Measurements from ENCODE around the gene LRP1B. TPM values are rescaled to one million over a fixed set of nuclear protein-coding genes. Genes with fewer than 3 reads are reported as not detected.

LRP1B gene
- total RNA-seq, 2 donors from 2014 or later, result 0.91 to 1.2 TPM

- WGBS, result 63% methylated on average over 1 of the region's 1 CpG
- intact Hi-C loops (cut with DNase I), result no loop called here
- H3K4me1 ChIP-seq (replicated peaks), result no peaks in the 10 kb centered on the region
- H3K9me3 ChIP-seq, result no peaks in the 10 kb centered on the region
- H3K27ac ChIP-seq, result no peak overlapping the region
- no peaks in the 10 kb centered on the region for H3K36me3 ChIP-seq
- H3K27me3 ChIP-seq (replicated peaks; ENCODE audit: insufficient read depth), result no peaks in the 10 kb centered on the region
- TF ChIP-seq CTCF (IDR thresholded peaks at IDR 0.05), result no peak
- no peak for TF ChIP-seq POLR2AphosphoS5 (IDR thresholded peaks at IDR 0.05)
- TF ChIP-seq POLR2A (IDR thresholded peaks at IDR 0.05), result no peak
- DNase-seq (ENCODE audit: low spot score), result no peak
- no peak overlapping the region for H3K4me3 ChIP-seq
These were observed 1109.7 kb downstream of the LRP1B start for GRCh38 chr2:141021109-141021508.

DNA sequence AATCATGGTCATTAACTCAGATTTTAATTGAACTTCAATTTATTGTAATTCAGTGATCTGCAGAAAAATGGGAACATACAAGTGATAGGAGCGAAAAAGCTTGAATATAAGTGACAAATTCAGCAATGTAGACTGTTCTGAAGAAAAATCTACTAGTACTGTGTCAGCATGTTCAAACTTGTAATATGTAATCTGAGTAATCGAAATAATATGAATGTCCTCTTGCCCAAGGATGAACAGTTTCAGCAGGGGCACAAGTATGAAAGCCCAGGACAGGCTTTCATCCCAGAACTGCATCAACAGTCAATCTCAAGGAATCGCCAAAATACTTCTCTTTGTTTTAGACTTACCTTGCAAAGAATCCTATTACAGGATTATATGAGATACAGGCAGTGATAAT, 1110.5 kb downstream of the LRP1B start:
- DNase-seq (ENCODE audit: low spot score), result no peak
- WGBS, result 81% methylated on average over 3 of the region's 3 CpGs
- Histone ChIP-seq H3K36me3 (no peaks in the 10 kb centered on the region), H3K27me3 (replicated peaks; ENCODE audit: insufficient read depth) (no peaks in the 10 kb centered on the region), H3K9me3 (no peaks in the 10 kb centered on the region), H3K4me3 (no peak overlapping the region), H3K4me1 (replicated peaks) (no peaks in the 10 kb centered on the region), H3K27ac (no peak overlapping the region)
- intact Hi-C loops (cut with DNase I), result no loop called here
- no peak for TF ChIP-seq POLR2A (IDR thresholded peaks at IDR 0.05)
- no peak for TF ChIP-seq POLR2AphosphoS5 (IDR thresholded peaks at IDR 0.05)
- no peak for TF ChIP-seq CTCF (IDR thresholded peaks at IDR 0.05)

DNA sequence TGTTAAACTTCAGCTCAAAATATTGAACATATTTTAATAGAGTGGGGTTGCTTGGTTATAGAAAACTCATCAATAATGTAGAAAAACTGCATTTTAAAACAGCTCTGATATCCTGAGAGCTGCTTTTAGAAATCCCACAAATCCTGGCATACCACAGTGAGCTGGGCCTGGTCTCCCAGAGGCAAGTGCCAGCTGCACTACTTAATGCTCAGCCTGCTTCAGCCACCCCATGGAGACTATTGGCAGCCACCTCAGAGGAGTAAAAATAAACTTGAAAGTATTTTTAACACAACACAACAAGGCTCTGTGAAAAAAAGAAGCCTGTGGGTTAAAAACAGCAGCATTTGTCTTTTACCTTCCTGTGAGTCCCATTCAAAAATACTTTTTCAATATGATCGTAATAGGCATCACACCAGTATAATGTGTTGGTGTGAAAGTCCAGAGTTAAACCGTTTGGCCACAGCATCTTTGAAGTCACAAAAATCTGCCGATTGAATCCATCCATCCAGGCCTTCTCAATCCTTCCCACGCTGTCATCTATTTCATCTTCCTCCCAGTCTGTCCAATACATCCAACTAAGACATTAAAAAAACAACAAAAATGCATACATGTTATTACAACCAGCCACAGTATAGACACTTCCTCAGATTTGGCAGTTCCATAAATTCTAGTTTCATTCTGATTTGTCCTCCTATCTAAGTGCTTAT, 1115.3 kb downstream of the LRP1B start:
- no peak for DNase-seq (ENCODE audit: low spot score)
- Histone ChIP-seq H3K9me3 (no peaks in the 10 kb centered on the region), H3K27me3 (replicated peaks; ENCODE audit: insufficient read depth) (no peaks in the 10 kb centered on the region), H3K4me3 (no peak overlapping the region), H3K4me1 (replicated peaks) (no peaks in the 10 kb centered on the region), H3K27ac (no peak overlapping the region), H3K36me3 (no peaks in the 10 kb centered on the region)
- WGBS, result 86% methylated on average over 4 of the region's 4 CpGs
- intact Hi-C loops (cut with DNase I), result no loop called here
- TF ChIP-seq CTCF (IDR thresholded peaks at IDR 0.05) (no peak), POLR2AphosphoS5 (IDR thresholded peaks at IDR 0.05) (no peak), POLR2A (IDR thresholded peaks at IDR 0.05) (no peak)

DNA sequence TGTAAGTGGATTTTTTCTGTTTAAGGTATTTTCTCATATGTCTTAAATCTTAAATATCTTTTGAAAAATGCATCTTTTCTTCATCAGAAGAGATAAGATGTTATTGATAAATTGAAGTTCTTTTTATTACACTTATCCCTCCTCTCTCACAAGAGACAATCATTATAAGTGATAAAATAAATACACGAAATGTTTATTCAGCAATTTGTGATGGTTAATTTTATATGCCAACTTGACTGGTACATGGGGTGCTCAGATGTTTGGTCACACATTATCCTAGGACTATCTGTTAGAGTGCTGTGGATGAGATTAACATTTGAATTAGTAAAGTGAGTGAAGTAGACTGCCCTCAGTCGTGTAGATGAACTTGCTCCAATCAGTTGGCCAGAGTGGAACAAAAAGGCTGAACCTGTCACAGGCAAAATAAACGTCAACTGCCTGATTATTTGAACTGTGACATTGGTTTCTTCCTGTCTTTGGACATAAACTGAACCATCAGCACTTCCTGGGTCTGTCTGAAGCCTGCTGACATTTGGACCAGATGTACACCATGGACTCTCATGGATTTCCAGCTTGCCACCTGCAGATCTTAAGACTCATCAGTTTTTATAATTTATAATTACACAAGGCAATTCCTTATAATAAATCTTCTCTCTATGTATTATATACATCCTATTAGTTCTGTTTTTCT, 1126.7 kb downstream of the LRP1B start:
- Histone ChIP-seq H3K27me3 (replicated peaks; ENCODE audit: insufficient read depth) (no peaks in the 10 kb centered on the region), H3K4me3 (no peak overlapping the region), H3K27ac (no peak overlapping the region), H3K4me1 (replicated peaks) (no peaks in the 10 kb centered on the region), H3K9me3 (no peaks in the 10 kb centered on the region), H3K36me3 (no peaks in the 10 kb centered on the region)
- TF ChIP-seq CTCF (IDR thresholded peaks at IDR 0.05) (no peak), POLR2AphosphoS5 (IDR thresholded peaks at IDR 0.05) (no peak), POLR2A (IDR thresholded peaks at IDR 0.05) (no peak)
- 64% methylated on average over 3 of the region's 3 CpGs for WGBS
- DNase-seq (ENCODE audit: low spot score), result no peak
- intact Hi-C loops (cut with DNase I), result no loop called here

GRCh38 chr2:141001750-141002149, 1129.1 kb downstream of the LRP1B start:
- Histone ChIP-seq H3K27ac (no peak overlapping the region), H3K4me3 (no peak overlapping the region), H3K36me3 (no peaks in the 10 kb centered on the region), H3K4me1 (replicated peaks) (no peaks in the 10 kb centered on the region), H3K9me3 (no peaks in the 10 kb centered on the region), H3K27me3 (replicated peaks; ENCODE audit: insufficient read depth) (no peaks in the 10 kb centered on the region)
- no peak for DNase-seq (ENCODE audit: low spot score)
- WGBS, result 77% methylated on average over 5 of the region's 5 CpGs
- intact Hi-C loops (cut with DNase I), result no loop called here
- TF ChIP-seq POLR2AphosphoS5 (IDR thresholded peaks at IDR 0.05) (no peak), CTCF (IDR thresholded peaks at IDR 0.05) (no peak), POLR2A (IDR thresholded peaks at IDR 0.05) (no peak)
